Caco-2 (cell line): Measurements from ENCODE around the gene FUBP3. TPM values are rescaled to one million over a fixed set of nuclear protein-coding genes. Genes with fewer than 3 reads are reported as not detected.

Experiments used
- BruUV-seq: library from RNA; stranded (reverse); fragments of 400-500 nt; replicated peaks from 2 replicates; lab custom pipeline; 2021; lab: Mats Ljungman, UMichigan
- CTCF ChIA-PET: fragments of 300-600 bp; sonication (Branson Sonifier 250); formaldehyde crosslinking; loops from one replicate; lab custom pipeline; 2022; ENCODE audit warnings: antibody characterized with exemption; lab: Charles Lee
- POLR2A ChIA-PET: fragments of 300-600 bp; sonication (Branson Sonifier 250); formaldehyde crosslinking; loops from one replicate; lab custom pipeline; 2022; ENCODE audit warnings: antibody characterized with exemption; lab: Charles Lee
- DNase-seq, 2 experiments: peaks; one replicate each; pipeline versions ENCODE4 v3.0.0 to v3.0.0-alpha.2; 2020 to 2022
- H3K27me3 ChIP-seq: replicated peaks from 2 replicates; pipeline ENCODE4 v1.6.0; 2011; ENCODE audit warnings: low read length; ENCODE audit not compliant: control insufficient read depth, insufficient read depth
- H3K36me3 ChIP-seq: 2 replicates; pipeline ENCODE4 v1.5.1; 2011; ENCODE audit warnings: low read length; ENCODE audit not compliant: control insufficient read depth, insufficient read depth
- H3K4me1 ChIP-seq: fragments of 250-450 bp; sonication (Bioruptor Pico); 2 replicates; pipeline ENCODE4 v1.5.1; 2020; ENCODE audit warnings: mild to moderate bottlenecking
- H3K4me3 ChIP-seq: 2 replicates; pipeline ENCODE4 v1.5.1; 2011; ENCODE audit warnings: low read depth, mild to moderate bottlenecking, control low read depth, low read length
- H3K9me3 ChIP-seq: fragments of 250-450 bp; sonication (Bioruptor Pico); 2 replicates; pipeline ENCODE4 v1.5.1; 2020; ENCODE audit warnings: mild to moderate bottlenecking, moderate library complexity
- H3K27ac Mint-ChIP-seq: one replicate; pipeline ENCODE4 v1.8.0; 2022; ENCODE audit warnings: mixed read lengths; ENCODE audit not compliant: unreplicated experiment
- H3K27me3 Mint-ChIP-seq: one replicate; pipeline ENCODE4 v1.8.0; 2022; ENCODE audit warnings: mixed read lengths; ENCODE audit not compliant: insufficient read depth, unreplicated experiment
- H3K36me3 Mint-ChIP-seq: one replicate; pipeline ENCODE4 v1.8.0; 2022; ENCODE audit warnings: mild to moderate bottlenecking, mixed read lengths; ENCODE audit not compliant: insufficient read depth, unreplicated experiment
- H3K4me1 Mint-ChIP-seq: one replicate; pipeline ENCODE4 v1.8.0; 2022; ENCODE audit warnings: low read depth, mixed read lengths; ENCODE audit not compliant: unreplicated experiment
- H3K4me3 Mint-ChIP-seq: one replicate; pipeline ENCODE4 v1.8.0; 2022; ENCODE audit warnings: mild to moderate bottlenecking, moderate library complexity, mixed read lengths; ENCODE audit not compliant: unreplicated experiment
- H3K9me3 Mint-ChIP-seq: one replicate; pipeline ENCODE4 v1.8.0; 2022; ENCODE audit warnings: mixed read lengths; ENCODE audit not compliant: unreplicated experiment
- intact Hi-C: fragments of 100-400 bp; cut with micrococcal nuclease; formaldehyde crosslinking; loops from one replicate; pipeline ENCODE4 v1.10.0; 2022; ENCODE audit not compliant: unreplicated experiment
- total RNA-seq: library from RNA; stranded (reverse); gene quantifications from 2 replicates; pipeline ENCODE4 v1.2.3, GENCODE V29; 2022
- TF ChIP-seq, protein P1 (sequence below), 2 experiments: fragments of 200-600 bp in 1 of 2; IDR thresholded peaks; 1 replicate in 1 of 2; 2 replicates in 1 of 2; pipeline versions ENCODE4 v1.5.1 to v1.8.0; 2011 to 2022; ENCODE audit warnings: antibody characterized with exemption in 1 of 2, control low read depth in 1 of 2, inconsistent platforms in 1 of 2, low read depth in 1 of 2, low read length in 1 of 2, mild to moderate bottlenecking in 1 of 2, moderate library complexity in 1 of 2; ENCODE audit not compliant: insufficient read depth in 1 of 2, severe bottlenecking in 1 of 2, unreplicated experiment in 1 of 2

The FUBP3 gene
- total RNA-seq, 1 experiment from 2014 or later = 76.1 TPM

DNA sequence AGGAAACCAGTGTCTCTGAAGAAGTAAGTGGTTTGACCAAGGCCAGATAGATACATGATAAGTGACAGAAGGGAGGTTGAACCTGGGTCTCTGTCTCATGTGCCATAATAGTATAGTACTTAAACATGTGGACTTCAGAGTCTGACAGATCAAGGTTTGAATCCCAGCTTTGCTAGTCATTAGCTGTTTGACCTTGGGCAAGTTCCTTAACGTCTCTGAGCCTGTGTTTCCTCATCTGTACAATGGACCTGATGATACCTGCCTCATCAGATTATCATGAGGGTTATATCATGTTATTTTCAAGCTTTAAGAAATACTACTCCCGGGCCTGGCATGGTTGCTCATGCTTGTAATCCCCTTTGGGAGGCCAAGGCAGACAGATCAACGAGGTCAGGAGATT lies 24.9 kb downstream of the FUBP3 start:
- BruUV-seq = no TSS peak
- TF ChIP-seq, protein P1, sequence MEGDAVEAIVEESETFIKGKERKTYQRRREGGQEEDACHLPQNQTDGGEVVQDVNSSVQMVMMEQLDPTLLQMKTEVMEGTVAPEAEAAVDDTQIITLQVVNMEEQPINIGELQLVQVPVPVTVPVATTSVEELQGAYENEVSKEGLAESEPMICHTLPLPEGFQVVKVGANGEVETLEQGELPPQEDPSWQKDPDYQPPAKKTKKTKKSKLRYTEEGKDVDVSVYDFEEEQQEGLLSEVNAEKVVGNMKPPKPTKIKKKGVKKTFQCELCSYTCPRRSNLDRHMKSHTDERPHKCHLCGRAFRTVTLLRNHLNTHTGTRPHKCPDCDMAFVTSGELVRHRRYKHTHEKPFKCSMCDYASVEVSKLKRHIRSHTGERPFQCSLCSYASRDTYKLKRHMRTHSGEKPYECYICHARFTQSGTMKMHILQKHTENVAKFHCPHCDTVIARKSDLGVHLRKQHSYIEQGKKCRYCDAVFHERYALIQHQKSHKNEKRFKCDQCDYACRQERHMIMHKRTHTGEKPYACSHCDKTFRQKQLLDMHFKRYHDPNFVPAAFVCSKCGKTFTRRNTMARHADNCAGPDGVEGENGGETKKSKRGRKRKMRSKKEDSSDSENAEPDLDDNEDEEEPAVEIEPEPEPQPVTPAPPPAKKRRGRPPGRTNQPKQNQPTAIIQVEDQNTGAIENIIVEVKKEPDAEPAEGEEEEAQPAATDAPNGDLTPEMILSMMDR (IDR thresholded peaks at IDR 0.05; ENCODE audit: insufficient read depth in 1 of 2, low read depth in 1 of 2, low read length in 1 of 2, severe bottlenecking in 1 of 2, unreplicated experiment in 1 of 2) = no peak
- Histone ChIP-seq H3K36me3 (peaks cover 3% of the 10 kb centered on the region; the same call in 1 of the 2 replicates), H3K27me3 (no peaks in the 10 kb centered on the region), H3K9me3 (no peaks in the 10 kb centered on the region), H3K4me3 (no peak overlapping the region), H3K4me1 (no peaks in the 10 kb centered on the region; the same call in 1 of the 2 replicates)
- H3K4me1 Mint-ChIP-seq = peaks cover 10% of the 10 kb centered on the region
- no peak overlapping the region for H3K4me3 Mint-ChIP-seq
- peaks cover 85% of the 10 kb centered on the region for H3K36me3 Mint-ChIP-seq
- CTCF ChIA-PET = interaction anchor here (0.7 kb wide), 1 partner anchor 71 kb away, joined by 3 read pairs; no protein-coding TSS in a partner anchor
- no peaks in the 10 kb centered on the region for H3K27me3 Mint-ChIP-seq
- intact Hi-C loops = no loop called here
- POLR2A ChIA-PET = no interaction called here
- no peak overlapping the region for H3K27ac Mint-ChIP-seq
- DNase-seq = no peak
- no peaks in the 10 kb centered on the region for H3K9me3 Mint-ChIP-seq

DNA sequence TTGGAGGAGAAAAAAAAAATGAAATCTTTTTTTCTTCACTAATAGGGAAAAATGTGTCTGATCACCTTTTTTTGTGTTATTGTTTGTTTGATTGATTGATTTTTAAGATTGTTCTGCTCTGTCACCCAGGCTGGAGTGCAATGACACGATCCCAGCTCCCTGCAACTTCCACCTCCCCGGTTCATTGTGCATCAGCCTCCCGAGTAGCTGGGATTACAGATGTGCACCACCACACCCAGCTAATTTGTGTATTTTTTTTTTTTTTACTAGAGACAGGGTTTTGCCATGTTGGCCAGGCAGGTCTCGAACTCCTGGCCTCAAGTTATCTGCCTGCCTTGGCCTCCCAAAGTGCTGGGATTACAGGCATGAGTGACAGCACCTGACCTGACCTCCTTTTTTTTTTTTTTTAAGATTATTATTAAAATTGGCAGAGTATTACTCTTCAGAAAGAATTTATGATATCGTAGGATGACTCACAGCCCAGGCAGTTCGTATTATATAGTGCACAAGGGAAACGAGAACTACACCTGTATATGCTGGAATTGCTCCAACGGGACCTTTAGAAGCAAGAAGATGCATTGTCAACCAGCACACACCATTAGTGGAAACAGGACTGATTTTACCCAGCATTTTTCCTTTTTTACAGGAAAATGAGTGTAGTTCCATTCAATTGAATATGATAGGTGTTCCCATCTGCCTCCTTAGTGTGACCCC lies 27.7 kb downstream of the FUBP3 start:
- no peaks in the 10 kb centered on the region for H3K4me1 Mint-ChIP-seq
- no peak overlapping the region for H3K27ac Mint-ChIP-seq
- no peak overlapping the region for H3K4me3 Mint-ChIP-seq
- Histone ChIP-seq H3K4me1 (no peaks in the 10 kb centered on the region), H3K4me3 (no peak overlapping the region), H3K27me3 (no peaks in the 10 kb centered on the region), H3K9me3 (no peaks in the 10 kb centered on the region), H3K36me3 (peaks cover 3% of the 10 kb centered on the region; the same call in 1 of the 2 replicates)
- no peaks in the 10 kb centered on the region for H3K27me3 Mint-ChIP-seq
- H3K36me3 Mint-ChIP-seq = peaks cover 80% of the 10 kb centered on the region
- TF ChIP-seq, protein P1 (IDR thresholded peaks at IDR 0.05; ENCODE audit: insufficient read depth in 1 of 2, low read depth in 1 of 2, low read length in 1 of 2, severe bottlenecking in 1 of 2, unreplicated experiment in 1 of 2) = no peak
- POLR2A ChIA-PET = interaction anchor here (0.7 kb wide), 1 partner anchor 50 kb away, joined by 3 read pairs; no protein-coding TSS in a partner anchor
- no peak for DNase-seq
- intact Hi-C loops = no loop called here
- BruUV-seq = no TSS peak
- no peaks in the 10 kb centered on the region for H3K9me3 Mint-ChIP-seq
- CTCF ChIA-PET = no interaction called here

DNA sequence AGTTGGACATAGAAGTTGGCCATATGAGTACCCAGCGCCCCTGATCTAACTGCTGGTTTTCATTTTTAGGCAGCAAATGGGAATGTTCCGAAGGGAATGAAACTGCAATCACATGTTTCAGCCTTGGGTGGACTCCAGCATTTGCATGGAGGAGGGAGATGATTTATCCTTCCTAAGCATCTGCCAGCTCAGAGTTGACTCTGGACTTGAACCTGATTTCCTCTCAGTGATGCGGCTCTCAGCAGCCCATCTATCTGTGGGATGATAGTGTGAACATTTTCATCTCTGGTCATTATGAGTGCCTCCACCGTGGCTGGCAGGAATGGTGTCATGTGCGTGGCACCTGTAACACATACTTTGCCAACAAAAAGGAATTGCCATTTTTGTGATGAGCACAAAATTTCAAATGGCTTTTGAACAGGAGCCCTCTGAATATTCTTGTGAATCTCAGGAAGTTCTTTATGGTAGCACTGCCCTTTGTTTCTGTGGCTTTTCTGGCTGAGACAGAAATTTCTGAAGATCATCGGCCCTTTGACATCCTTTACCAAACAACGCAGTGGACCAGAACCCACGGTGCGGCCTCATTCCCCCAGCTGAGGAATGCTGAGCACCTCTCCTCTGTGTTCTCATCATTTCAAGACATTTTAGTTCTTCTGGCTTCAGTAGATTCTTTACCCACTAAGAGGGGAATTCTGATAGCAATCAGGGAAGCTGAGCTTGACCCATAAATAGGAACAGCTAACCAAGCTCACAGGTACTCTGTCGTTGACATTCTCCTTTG lies 28.5 kb downstream of the FUBP3 start:
- H3K27me3 ChIP-seq = no peaks in the 10 kb centered on the region
- Mint-ChIP-seq H3K27ac (no peak overlapping the region), H3K27me3 (no peaks in the 10 kb centered on the region), H3K4me3 (no peak overlapping the region), H3K36me3 (peaks cover 79% of the 10 kb centered on the region), H3K9me3 (no peaks in the 10 kb centered on the region), H3K4me1 (no peaks in the 10 kb centered on the region)
- POLR2A ChIA-PET = no interaction called here
- CTCF ChIA-PET = no interaction called here
- peaks cover 4% of the 10 kb centered on the region for H3K36me3 ChIP-seq
- TF ChIP-seq, protein P1 (IDR thresholded peaks at IDR 0.05; ENCODE audit: insufficient read depth in 1 of 2, low read depth in 1 of 2, low read length in 1 of 2, severe bottlenecking in 1 of 2, unreplicated experiment in 1 of 2) = no peak
- H3K4me1 ChIP-seq = no peaks in the 10 kb centered on the region
- no TSS peak for BruUV-seq
- intact Hi-C loops = no loop called here
- H3K9me3 ChIP-seq = no peaks in the 10 kb centered on the region
- DNase-seq = no peak
- no peak overlapping the region for H3K4me3 ChIP-seq
